OCI-LY7 (cell line): ENCODE measurements around the gene HSF2BP. TPM values are rescaled to one million over a fixed set of nuclear protein-coding genes. Genes with fewer than 3 reads are reported as not detected.
"Not testable (repeated sequence)": the region's sequence is repeated elsewhere in the genome, so short reads cannot be mapped to it uniquely, and the experiment has no call there.

Source experiments
- BruUV-seq: library from RNA; stranded (reverse); fragments of 400-500 nt; replicated peaks from 2 replicates; lab custom pipeline; 2021; lab: Mats Ljungman, UMichigan
- CTCF ChIA-PET: fragments of 300-600 bp; sonication (Branson Sonifier 250); formaldehyde crosslinking; loops from one replicate; lab custom pipeline; 2022; ENCODE audit warnings: antibody characterized with exemption; ENCODE audit not compliant: unreplicated experiment; lab: Charles Lee
- POLR2A ChIA-PET: fragments of 300-600 bp; sonication (Branson Sonifier 250); formaldehyde crosslinking; loops from one replicate; lab custom pipeline; 2022; ENCODE audit warnings: antibody characterized with exemption; lab: Charles Lee
- DNase-seq: peaks from one replicate; pipeline ENCODE4 v3.0.0-alpha.2; 2015; ENCODE audit warnings: low spot score
- H2AFZ ChIP-seq: fragments of 200-600 bp; sonication (generic), shearing (Covaris generic); 2 replicates; pipeline ENCODE4 v1.6.1; 2014; ENCODE audit warnings: mild to moderate bottlenecking, antibody characterized with exemption, low read length, moderate library complexity
- H3K27ac ChIP-seq: fragments of 200-600 bp; sonication (generic); 2 replicates; pipeline ENCODE4 v1.5.1; 2014; ENCODE audit warnings: mixed run types, low read depth, mild to moderate bottlenecking, moderate library complexity, low read length, inconsistent platforms; ENCODE audit not compliant: poor library complexity, severe bottlenecking
- H3K36me3 ChIP-seq: fragments of 200-600 bp; sonication (generic); 2 replicates; pipeline ENCODE4 v1.6.1; 2014; ENCODE audit warnings: mild to moderate bottlenecking, antibody characterized with exemption, low read length, moderate library complexity, mixed read lengths; ENCODE audit not compliant: insufficient read depth
- H3K4me1 ChIP-seq: fragments of 200-600 bp; sonication (generic); 2 replicates; pipeline ENCODE4 v1.5.1; 2014; ENCODE audit warnings: mild to moderate bottlenecking, low read length; ENCODE audit not compliant: insufficient read depth, poor library complexity, severe bottlenecking
- H3K4me2 ChIP-seq: fragments of 200-600 bp; sonication (generic); 2 replicates; pipeline ENCODE4 v1.6.1; 2014; ENCODE audit warnings: mild to moderate bottlenecking, low read length
- H3K4me3 ChIP-seq: fragments of 200-600 bp; sonication (generic); 2 replicates; pipeline ENCODE4 v1.5.1; 2014; ENCODE audit warnings: mild to moderate bottlenecking, low read depth, low read length; ENCODE audit not compliant: poor library complexity, severe bottlenecking
- H3K79me2 ChIP-seq: fragments of 200-600 bp; sonication (generic); 2 replicates; pipeline ENCODE4 v1.6.1; 2016; ENCODE audit warnings: low read depth, mild to moderate bottlenecking, low read length, moderate library complexity, mixed read lengths; ENCODE audit not compliant: insufficient read depth
- H3K9me2 ChIP-seq: fragments of 200-600 bp; sonication (generic); 2 replicates; pipeline ENCODE4 v1.6.1; 2016; ENCODE audit warnings: mild to moderate bottlenecking, low read length, mixed read lengths; ENCODE audit not compliant: insufficient read depth
- H3K9me3 ChIP-seq: fragments of 200-600 bp; sonication (generic); 2 replicates; pipeline ENCODE4 v1.6.1; 2014; ENCODE audit warnings: mild to moderate bottlenecking, mixed run types, low read length, mixed read lengths
- H4K20me1 ChIP-seq: fragments of 200-600 bp; sonication (generic); 2 replicates; pipeline ENCODE4 v1.6.1; 2014; ENCODE audit warnings: mild to moderate bottlenecking, antibody characterized with exemption, low read length, moderate library complexity, mixed read lengths; ENCODE audit not compliant: insufficient read depth
- EZH2phosphoT487 ChIP-seq: fragments of 200-600 bp; sonication (generic); IDR thresholded peaks from 2 replicates; pipeline ENCODE4 v1.6.1; 2018; ENCODE audit warnings: low read depth, borderline replicate concordance, mild to moderate bottlenecking, mixed run types, antibody characterized with exemption, low read length, moderate library complexity, mixed read lengths
- intact Hi-C: fragments of 100-400 bp; cut with micrococcal nuclease; formaldehyde crosslinking; loops from one replicate; pipeline ENCODE4 v1.10.0; 2022; ENCODE audit not compliant: unreplicated experiment
- total RNA-seq, 2 experiments: library from RNA; depleted of rRNA in 1 of 2; stranded (reverse); fragments of >200 nt in 1 of 2; shearing (Covaris generic) in 1 of 2; gene quantifications; 2 replicates each; pipeline ENCODE4 v1.2.3, GENCODE V29; 2014 to 2022
- TF ChIP-seq, protein P1 (sequence below): fragments of 200-600 bp; sonication (generic); conservative IDR thresholded peaks from 2 replicates; pipeline ENCODE4 v1.5.1; 2014; ENCODE audit warnings: mild to moderate bottlenecking, antibody characterized with exemption, low read length, moderate library complexity, mixed read lengths

The HSF2BP gene
- total RNA-seq, 2 experiments from 2014 or later: 3.5 to 5.1 TPM

DNA sequence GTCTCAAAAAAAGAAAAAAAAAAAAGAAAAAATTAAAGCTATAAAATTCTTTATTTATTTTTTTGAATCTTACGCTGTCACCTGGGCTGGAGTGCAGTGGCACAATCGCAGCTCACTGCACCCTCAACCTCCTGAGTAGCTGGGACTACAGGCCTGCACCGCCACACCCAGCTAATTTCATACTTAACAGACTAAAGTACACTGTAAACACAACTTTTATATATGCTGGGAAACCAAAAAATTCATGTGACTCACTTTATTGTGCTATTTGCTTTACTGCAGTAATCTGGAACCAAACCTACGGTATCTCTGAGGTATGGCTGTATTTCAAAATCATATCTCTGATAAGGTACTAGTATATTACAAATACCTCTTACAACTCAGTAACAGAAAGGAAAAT, 40.3 kb downstream of the HSF2BP start:
- DNase-seq: no peak

DNA sequence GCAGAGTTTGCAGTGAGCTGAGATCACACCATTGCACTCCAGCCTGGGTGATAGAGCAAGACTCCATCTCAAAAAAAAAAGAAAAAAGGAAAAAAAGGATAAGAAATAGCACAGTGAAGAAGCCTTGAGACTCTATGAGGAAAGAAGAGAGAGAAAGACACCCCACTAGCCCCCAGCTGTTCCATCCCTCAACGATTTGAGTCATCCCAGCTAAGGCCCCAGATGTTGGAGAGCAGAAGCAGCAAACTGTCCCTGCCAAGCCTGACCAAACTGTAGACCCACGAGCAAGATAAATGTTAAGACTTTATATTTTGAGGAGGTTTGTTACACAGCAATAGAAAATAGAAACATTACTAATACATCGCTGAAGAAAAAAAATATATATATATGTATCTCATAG, 42.4 kb downstream of the HSF2BP start:
- H2AFZ ChIP-seq, H3K27ac ChIP-seq, H3K79me2 ChIP-seq, H3K4me1 ChIP-seq, BruUV-seq, H4K20me1 ChIP-seq, H3K4me2 ChIP-seq, intact Hi-C loops, H3K9me2 ChIP-seq, POLR2A ChIA-PET, H3K4me3 ChIP-seq, DNase-seq, H3K36me3 ChIP-seq, H3K9me3 ChIP-seq, CTCF ChIA-PET: not testable (repeated sequence)

More for the DNA sequence above, 40.3 kb downstream of the HSF2BP start:
- H3K4me2 ChIP-seq: no peak overlapping the region
- TF ChIP-seq EZH2phosphoT487: no peak
- H4K20me1 ChIP-seq: no peaks in the 10 kb centered on the region
- no peaks in the 10 kb centered on the region for H3K79me2 ChIP-seq
- no peak overlapping the region for H3K27ac ChIP-seq
- ChIA-PET CTCF (no interaction called here), POLR2A (interaction anchor here (0.7 to 1.1 kb wide), 2 partner anchors 17 to 319 kb away, joined by 3 read pairs; no protein-coding TSS in a partner anchor)
- H2AFZ ChIP-seq: no peak overlapping the region
- H3K9me3 ChIP-seq: peaks cover 9% of the 10 kb centered on the region; the same call in 1 of the 2 replicates
- no peaks in the 10 kb centered on the region for H3K4me1 ChIP-seq
- intact Hi-C loops: no loop called here
- no peaks in the 10 kb centered on the region; the same call in 1 of the 2 replicates for H3K36me3 ChIP-seq
- H3K9me2 ChIP-seq: no peaks in the 10 kb centered on the region
- no peak overlapping the region for H3K4me3 ChIP-seq
- BruUV-seq: no TSS peak

DNA sequence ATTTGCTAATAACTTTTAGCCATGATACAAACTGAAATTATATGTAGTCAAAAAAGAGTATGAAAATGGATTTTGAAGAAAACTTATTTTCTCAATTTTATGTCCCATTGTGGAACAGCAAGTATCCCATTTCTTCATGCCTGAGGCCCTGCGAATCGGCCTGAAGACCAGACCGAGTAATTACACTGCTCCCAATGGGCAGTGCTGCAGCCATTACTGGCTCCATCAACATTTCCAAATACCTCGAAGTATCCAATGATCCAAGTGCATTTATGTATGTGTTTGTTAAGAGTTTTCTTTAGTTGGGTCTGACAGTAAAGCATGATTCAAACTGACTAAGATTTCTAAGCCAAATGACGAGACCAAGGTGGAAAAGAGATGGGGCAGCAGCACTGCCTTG, 44.4 kb downstream of the HSF2BP start:
- no peak for DNase-seq
- no peaks in the 10 kb centered on the region for H3K9me2 ChIP-seq
- no peak overlapping the region for H3K27ac ChIP-seq
- BruUV-seq: no TSS peak
- TF ChIP-seq EZH2phosphoT487: no peak
- TF ChIP-seq, protein P1, sequence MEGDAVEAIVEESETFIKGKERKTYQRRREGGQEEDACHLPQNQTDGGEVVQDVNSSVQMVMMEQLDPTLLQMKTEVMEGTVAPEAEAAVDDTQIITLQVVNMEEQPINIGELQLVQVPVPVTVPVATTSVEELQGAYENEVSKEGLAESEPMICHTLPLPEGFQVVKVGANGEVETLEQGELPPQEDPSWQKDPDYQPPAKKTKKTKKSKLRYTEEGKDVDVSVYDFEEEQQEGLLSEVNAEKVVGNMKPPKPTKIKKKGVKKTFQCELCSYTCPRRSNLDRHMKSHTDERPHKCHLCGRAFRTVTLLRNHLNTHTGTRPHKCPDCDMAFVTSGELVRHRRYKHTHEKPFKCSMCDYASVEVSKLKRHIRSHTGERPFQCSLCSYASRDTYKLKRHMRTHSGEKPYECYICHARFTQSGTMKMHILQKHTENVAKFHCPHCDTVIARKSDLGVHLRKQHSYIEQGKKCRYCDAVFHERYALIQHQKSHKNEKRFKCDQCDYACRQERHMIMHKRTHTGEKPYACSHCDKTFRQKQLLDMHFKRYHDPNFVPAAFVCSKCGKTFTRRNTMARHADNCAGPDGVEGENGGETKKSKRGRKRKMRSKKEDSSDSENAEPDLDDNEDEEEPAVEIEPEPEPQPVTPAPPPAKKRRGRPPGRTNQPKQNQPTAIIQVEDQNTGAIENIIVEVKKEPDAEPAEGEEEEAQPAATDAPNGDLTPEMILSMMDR: no peak
- H3K9me3 ChIP-seq: no peaks in the 10 kb centered on the region
- H3K79me2 ChIP-seq: no peaks in the 10 kb centered on the region
- H4K20me1 ChIP-seq: no peaks in the 10 kb centered on the region
- no peaks in the 10 kb centered on the region for H3K36me3 ChIP-seq
- ChIA-PET CTCF (no interaction called here), POLR2A (no interaction called here)
- no peak overlapping the region for H3K4me3 ChIP-seq
- intact Hi-C loops: no loop called here
- no peak overlapping the region for H3K4me2 ChIP-seq
- H2AFZ ChIP-seq: no peak overlapping the region
- H3K4me1 ChIP-seq: no peaks in the 10 kb centered on the region
